ENCODE results near the gene FAXC. TPM values are rescaled to one million over a fixed set of nuclear protein-coding genes. Genes with fewer than 3 reads are reported as not detected.

The FAXC gene
- total RNA-seq, 1 donor, result 0.54 TPM

- no peak overlapping the region for H3K4me3 ChIP-seq (ENCODE audit: low read depth, low read length)
- DNase-seq (ENCODE audit: low read depth), result no peak
- TF ChIP-seq CTCF (IDR thresholded peaks at IDR 0.05; ENCODE audit: insufficient read depth, low read length), result no peak
Measured at GRCh38 chr6:99225172-99225571, 124.3 kb downstream of the FAXC start.

Other genes starting within 250 kb of the FAXC start
- gene COQ3, start 44.5 kb upstream of the FAXC start, total RNA-seq (ENCODE audit: low replicate concordance), result 6.3 and 8.9 TPM in 2 replicates
- gene PNISR, start 75.6 kb upstream of the FAXC start, total RNA-seq (ENCODE audit: low replicate concordance), result 60.4 and 69.4 TPM in 2 replicates
- 23.7 and 24.2 TPM in 2 replicates for gene USP45, start 165.7 kb upstream of the FAXC start, total RNA-seq (ENCODE audit: low replicate concordance)
- 52.4 and 58.0 TPM in 2 replicates for gene CCNC, start 219.0 kb upstream of the FAXC start, total RNA-seq (ENCODE audit: low replicate concordance)